NCI-H774 (cell line): Measurements from ENCODE around the gene LPAR5.

Source experiments
- DNase-seq: peaks from one replicate; lab custom pipeline; 2025; lab: John Stamatoyannopoulos, UW

Gene LPAR5

DNA sequence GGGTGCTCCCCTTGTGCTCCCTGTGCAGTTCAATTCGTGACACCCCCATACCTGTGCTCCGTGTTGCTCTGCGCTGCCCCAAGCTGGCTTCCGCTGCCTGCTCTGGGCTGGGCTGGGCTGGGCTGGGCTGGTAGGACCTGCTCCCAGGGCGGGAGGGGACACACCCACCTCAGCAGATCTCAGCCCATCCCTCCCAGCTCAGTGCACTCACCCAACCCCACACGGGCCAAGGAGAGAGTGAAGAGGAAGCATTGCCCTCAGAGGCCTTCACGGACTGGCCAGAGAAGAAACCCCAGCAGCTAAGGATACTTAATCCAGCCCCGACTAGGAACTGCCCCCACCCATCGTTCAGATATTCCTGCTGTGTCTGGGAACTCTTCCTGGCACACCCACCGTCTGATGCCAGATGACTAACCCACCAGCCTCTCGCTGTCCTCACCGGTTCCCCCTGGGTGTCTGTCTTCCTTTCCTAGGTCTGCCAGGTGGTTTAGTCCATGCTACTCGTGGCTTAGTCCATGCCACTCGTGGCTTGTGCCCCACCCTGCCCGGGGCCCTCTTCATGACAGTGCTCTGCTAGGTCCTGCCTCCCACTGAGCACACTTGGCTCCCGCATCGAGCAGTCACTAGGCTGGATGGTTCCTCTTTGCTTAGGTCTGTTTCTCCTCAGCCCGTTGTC, at the start of gene LPAR5:
Gene LPAR5 (minus strand): TSS at position 104 of the 676 bp plus-strand sequence. CDS start 14,711 bp downstream, outside the sequence.
- no peak for DNase-seq

DNA sequence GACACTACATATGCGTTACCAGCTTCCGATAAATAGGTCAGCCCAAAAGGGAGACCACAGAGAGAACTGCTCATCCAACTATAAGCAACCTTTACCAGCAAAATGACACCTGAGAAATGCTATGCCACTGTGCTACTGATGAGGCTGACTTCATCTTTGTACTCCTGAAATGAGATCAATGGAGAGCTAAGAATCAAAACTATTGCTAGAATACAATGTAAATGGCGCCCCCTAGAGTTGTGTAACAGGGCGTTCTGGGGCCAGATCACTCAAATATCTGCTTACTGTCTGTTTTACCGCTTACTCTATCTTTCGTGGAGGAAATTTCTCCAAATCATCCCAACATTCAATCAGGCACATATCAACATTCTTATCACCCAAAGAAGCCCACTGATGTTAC, 48.9 kb upstream of the LPAR5 start:
- peak; percentile 33 for DNase-seq

DNA sequence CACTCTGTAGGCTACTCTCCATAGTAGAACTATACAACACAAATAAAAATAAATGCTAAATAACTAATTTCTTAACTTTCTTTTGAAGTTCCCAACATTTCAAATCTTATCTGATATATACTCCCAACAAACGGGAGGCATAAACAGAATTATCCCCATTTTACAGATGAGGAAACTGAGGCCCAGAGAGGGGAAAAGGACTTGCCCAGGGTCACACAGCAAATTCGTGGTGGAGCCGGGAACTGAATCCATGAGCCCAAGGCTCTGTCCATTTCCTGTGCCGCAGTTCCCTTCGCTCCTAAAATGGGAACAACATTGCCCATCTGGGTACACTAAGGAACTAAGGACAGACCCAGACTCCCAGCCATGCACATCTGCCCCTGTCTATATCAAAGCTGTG, 41.2 kb upstream of the LPAR5 start:
- DNase-seq = no peak

DNA sequence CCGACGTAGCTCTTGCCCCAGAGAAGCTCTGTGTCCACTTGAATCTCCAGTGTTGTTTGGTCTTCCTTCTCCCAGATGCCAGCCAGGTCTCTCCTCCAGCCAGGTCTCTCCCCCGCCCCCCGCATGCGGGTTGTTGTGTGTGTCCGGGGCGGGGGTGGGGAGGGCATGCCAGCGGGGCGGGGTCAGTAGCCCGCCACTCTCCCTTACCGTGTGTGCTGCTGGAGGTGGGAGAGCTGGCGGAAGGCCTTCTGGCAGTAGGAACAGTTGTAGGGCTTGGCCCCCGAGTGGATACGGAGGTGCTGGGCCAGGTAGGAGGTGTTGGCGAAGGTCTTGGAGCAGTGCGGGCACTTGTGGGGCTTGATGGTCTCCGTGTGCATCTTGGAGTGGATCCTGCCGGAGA, 36.4 kb upstream of the LPAR5 start:
- DNase-seq = no peak

DNA sequence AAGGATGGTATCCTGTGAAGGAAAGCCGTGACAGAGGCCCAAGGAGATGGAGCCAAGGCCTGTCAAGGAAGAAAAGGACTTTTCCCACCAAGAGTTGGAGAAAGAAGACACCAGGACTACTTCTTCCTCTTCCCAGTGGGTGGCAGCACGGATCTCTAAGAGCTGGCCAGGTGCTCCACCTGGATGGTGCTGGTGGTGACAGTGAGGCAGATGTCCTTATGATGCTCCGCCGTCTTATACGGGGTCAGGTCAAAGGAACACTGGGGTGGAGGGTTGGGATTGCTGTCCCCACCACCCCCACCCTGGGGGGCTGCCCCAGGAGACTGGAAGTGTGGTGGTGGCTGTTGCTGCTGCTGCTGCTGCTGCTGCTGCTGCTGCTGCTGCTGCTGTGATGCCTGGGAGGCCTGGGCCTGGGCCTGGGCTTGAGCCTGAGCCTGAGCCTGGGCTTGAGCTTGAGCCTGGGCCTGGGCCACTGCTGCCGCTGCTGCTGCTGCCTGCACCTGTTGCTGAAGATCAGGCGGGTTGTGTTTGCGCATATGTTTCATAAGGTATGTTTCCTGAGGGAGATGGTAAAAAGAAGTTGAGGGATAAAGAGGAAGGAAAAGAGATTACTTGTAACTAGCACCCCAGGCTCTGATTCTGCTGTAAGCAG, 31.9 kb upstream of the LPAR5 start:
- no peak for DNase-seq

DNA sequence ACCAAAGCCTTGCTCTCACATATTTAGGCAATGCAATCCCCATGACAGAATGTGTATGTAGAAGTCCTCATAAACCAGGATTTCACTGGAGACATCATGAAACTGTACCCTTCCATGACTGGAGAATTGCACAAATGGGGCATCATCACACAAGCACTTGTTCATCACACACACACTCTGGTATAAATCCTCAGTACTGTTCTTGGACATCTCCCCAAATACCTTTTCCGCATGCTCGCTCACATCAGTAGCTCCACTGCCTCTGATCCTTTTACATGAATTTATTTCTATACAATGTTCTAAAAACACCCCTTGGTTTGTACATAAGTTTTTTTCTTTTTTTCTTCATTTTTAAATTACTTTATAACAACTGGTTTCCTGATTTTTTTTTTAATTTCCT, 30.5 kb upstream of the LPAR5 start:
- no peak for DNase-seq

DNA sequence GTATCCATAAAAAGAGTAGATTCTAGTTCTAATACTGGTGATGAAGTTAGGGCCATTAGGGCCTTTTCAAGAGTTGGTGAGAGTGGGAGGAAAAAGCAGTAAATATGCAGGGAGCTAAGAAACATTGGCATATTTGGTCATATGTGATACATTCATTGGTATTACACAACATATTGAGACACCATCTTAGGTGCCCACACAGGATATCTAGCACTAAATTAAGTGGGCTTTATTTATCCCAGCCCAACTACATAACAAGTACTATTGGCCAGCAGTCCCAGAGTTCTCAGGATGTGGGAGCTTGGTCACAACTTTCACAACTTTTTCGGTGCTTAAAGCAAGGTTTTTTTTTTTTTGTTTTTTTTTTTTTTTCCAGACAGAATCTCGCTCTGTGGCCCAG, 29.1 kb upstream of the LPAR5 start:
- DNase-seq = no peak

DNA sequence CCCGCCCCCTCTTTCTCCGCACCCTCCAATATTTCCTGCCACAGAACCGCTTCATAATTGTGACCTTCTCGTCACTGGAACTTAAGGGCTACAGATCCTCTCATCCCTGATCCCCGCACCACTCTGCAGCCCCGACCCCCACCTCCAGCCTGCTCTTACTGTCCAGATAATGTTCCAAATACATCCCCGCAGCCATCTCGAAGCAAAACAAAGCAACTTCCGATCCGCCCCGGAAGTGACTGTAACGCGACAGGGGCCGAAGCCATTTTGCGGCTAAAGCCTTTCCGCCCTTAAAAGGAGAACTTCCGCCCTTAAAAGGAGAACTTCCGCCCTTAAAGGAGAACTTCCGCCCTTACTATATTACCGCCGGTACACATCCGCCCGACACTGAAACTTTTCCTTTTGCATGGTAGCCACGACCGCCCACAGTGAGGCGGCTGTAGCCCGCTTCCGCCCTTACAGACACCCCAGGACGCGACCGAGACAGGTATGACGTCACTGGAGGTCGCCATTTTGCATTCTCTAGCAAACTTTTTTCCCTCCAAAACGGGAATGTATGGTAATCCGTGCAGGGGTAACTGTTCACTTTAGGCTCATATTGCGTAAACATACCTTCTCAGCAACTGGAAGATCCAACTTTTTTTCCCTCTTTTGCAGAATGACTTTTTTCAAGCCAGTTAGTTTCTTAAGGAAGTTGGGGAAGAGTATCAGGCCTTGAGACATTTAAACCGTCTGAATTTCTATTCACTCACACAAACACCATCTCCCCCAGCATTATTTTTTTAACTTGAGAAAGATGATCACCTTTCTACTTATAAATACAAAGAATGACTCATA, 27.4 kb upstream of the LPAR5 start, which contains the start of gene ING4:
Gene ING4 (minus strand): TSS at position 214 of the 837 bp plus-strand sequence. CDS start 18 bp downstream, at position 196.
- DNase-seq = peak; percentile 100

DNA sequence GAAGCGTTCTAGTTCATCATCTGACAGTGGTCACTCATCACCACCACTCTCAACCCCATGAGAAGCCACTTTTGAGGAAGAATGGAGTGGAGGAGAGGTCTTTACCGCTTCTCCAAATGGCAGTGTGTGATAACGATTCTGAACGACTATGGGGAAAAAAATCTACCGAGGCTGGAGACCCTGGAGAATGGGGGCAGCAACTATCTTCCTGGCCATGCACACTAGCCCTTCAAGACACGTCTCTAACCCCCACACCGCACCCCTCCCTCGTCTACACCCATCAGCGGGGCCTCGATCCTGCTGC, 26.8 kb upstream of the LPAR5 start:
- DNase-seq = no peak

DNA sequence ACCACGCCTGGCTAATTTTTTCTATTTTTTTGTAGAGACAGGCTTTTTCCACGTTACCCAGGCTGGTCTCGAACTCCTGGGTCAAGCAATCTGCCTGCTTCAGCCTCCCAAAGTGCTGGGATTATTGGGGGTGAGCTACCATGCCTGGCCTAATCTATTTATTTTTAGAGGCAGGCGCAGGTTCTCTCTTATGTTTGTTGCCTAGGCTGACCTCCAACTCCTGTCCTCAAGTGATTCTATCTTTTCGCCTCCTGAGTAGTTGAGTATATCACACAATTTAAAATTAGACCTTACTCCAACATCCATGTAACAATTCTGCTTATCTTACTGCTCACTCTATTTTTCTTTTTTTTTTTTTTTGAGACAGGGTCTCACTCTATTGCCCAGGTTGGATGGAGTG, 18.2 kb upstream of the LPAR5 start:
- no peak for DNase-seq

DNA sequence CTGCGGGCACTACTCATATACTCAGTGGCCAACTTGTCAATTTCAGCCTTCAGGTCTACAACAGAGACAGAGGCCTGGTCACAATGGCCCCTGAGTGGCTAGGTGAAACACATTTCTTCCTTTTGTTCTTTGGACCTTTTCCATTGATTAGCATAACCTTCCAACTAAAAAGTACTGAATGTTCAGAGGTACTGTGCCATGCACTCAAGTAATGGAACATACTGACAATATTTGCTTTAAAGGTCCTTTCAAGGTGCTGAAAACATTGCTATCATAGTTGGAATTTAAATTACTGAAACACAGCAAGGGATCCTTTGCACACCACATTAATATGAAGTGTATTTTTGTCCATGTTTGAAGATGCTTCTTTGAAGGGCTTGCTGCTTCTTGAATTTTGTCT, 17.6 kb upstream of the LPAR5 start:
- DNase-seq = no peak

DNA sequence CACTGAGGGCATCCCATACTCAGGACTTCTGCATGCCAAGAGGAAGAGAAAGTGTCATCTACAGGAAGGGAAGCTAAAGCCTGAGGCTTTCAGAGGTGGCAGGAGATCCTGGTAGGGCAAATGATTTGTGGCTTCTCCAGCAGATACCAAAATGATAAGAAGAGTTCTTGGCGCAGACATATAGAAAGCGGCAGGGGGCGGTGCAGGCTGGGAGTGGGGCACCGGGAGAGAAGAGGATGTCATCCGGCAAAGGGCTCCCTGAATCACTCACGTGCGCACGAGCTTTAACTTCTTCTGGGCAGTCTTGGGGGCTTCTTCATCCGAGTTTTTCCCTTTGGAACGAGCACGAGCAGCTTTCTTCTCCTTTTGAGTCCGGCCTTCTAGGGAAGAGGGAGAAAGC, 16.6 kb upstream of the LPAR5 start:
- no peak for DNase-seq

DNA sequence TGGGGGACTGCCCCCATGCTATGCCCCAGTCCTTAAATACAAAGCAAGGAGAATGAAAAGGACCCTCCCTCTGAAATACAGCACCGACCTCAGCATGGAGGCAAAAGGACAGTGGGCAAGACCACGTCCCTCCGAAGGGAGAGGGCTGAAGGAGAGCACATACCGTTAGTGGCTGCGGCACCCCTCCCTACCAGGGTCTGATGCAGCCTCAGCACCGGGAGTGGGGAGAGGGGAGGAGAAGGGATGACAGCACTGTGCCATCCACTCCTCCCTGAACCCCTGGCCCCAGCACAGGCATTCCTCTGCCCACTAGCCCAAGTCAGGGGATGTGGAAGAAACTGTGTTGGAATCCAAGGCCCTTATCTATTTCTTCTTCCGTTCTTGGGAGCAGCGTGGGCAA, 15.1 kb upstream of the LPAR5 start:
- no peak for DNase-seq

DNA sequence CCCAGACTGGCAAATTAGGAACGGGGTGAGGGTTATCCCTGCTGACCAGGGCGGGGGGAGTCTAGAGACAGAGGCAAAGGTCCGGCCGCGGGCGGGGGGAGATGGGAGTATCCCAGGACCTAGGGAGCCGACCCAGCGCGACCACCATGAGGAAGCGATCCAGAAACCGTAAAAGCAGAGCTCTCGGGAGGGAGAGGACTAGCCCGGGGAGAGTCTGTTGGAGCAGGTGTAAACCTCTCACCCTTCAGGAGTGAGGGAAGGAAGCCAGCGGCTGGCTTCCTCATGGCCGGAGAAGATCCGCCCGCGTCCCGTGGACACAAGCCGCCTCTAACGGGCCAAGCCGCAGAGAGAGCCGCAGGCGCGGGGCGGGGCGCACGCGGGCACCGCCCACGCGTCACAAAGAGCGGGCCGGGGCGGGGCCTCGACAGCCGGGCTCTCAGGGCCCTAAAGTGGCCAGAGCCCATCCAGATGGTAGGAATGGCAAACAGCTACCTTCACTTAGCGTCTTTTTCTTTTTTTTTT, 11.4 kb upstream of the LPAR5 start, which contains the start of gene ACRBP:
Gene ACRBP (minus strand): TSS at position 350 of the 522 bp plus-strand sequence. CDS start 66 bp downstream, at position 284.
- DNase-seq = peak; percentile 40

DNA sequence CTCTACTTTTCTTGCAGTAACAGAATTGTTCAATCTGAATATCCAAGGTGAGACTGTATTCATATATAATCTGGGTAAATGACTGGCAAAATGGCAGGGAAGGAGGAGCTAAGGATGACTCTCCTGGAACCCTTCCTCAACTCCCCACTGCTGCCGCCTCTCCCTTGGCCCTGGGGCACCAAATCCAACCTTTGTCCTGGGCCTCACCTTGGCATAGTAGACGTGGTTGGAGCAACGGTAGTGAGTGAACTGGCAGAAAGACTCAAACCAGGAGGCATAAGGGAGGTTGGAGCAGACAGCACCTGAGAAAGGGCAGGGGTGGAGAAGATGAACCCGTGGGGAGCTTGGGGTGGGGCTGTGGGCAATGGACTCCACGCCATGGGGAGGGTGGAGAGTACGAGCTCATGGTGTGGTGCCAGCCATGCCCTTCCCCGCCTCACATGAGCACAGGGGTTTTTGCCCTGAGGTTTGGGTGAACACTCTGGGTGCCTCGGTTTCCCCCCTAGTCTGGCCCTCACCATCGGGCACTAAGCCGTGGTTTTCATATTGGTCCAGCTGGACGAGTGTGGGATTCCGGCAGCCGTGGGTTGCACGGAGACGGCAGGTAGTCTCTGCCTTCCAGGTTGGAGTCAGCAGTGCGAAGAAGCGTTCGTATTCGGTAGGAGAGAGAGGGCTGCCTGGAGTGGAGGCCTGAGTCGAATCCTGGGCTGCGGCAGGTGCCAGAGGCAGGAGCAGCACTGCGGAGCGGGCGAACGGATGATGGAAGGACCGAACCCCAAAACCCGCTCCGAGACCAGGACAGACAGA, 10.7 kb upstream of the LPAR5 start:
- no peak for DNase-seq

DNA sequence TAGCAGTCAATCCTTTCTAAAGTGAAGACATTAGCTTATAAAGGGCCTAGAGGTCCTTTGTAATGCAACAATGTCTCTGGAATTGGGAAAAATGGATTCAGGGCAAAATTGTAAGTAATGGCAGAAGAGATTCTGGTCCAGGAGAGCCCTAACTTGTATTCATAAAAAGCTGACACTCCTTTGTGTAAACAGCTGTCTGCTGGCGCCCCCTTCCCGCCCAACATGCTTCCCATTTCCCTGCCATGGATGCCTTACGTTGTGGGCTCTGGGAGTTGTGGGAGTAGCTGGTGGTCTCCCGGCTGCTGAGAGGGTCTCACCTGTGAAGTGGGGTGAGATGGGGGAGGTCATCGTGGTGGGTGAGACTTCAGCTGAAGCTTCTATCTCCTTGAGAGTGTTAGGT, 9.1 kb upstream of the LPAR5 start:
- DNase-seq = no peak

DNA sequence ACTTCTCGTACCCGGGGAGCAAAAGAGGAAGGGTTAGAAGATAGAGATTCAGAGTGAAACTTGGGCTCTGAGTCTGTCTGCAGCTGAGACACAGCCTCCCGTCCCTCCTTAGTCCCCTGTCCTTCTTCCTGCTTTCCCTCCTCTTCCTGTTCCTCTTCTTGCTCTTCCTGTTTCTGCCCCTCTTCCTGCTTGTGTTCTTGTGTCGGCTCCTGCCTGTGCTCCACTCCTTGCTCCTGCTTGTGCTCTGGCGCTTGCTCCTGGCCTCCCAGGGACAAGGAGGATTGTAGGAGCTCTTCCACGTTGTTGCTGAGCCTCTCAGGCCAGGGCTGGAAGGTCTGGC, 8.5 kb upstream of the LPAR5 start:
- no peak for DNase-seq

DNA sequence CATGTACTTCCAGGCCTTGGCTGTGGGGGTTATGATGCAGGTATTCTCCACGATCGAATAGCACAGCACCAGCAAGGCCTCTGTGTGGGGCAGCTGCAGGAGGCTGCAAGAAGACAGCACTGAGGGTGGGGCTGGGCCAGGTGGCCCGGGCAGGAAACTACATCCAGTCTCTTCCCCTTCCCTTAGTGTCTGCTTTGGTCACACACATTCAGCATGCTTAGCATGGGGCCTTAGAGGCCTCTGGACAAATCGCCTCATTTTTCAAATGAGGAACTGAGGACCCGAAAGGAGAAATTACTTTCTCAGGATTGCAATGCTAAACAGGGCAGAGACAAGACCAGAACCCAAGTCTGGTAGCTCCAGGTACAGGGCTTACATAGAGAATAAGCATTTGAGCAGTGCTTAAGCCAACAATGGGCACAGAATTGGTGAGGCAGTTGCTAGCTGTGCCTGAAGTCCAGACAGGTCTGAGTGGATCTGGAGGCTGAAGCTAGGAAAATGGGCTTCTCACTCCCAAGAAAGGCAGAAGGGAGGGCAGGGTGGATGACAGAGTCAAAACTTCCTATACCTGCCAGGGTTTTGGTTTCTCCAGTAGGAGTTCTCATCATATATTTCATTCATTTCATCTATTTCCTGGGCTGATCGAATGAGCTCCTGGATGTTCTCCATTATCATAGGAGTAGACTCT, 8.0 kb upstream of the LPAR5 start:
- DNase-seq = no peak

DNA sequence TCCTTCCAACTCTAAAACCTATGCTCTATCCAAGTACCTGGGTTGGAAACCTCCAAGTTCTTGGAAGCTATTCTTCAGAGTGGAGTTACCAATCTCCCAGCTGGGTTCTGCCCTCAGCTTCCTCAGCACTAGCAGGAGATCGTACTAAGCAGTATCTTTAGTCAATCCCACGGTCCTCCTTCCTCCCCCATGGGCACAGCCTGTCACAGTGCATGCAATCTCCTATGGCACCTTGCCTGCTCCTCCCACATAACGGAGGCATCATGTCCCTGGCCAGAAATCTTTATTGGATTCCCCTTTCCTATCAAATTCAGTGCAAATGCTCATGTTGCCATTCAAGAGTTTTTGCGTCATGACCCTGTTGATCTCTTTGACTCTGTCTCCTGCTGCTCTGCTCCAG, 5.4 kb upstream of the LPAR5 start:
- DNase-seq = no peak

DNA sequence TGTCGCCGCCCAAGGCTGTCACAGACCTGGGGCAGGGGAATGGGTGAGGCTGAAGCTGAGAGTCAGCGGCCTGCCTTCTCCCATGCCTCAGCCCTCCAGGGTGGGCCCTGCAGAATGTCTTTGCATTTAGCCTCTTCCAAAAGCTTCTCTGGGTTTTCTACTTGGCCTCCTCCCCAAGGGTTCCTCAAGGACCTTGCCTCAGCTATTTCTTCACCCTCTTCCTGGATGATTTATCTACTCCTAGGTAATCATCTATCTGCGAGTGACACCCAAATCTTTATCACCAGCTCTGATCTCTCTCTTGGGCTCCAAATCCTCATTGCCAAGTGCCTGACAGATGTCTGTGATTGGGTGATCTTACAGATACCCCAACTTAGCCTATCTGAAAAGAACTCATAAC, 4.7 kb upstream of the LPAR5 start:
- no peak for DNase-seq

DNA sequence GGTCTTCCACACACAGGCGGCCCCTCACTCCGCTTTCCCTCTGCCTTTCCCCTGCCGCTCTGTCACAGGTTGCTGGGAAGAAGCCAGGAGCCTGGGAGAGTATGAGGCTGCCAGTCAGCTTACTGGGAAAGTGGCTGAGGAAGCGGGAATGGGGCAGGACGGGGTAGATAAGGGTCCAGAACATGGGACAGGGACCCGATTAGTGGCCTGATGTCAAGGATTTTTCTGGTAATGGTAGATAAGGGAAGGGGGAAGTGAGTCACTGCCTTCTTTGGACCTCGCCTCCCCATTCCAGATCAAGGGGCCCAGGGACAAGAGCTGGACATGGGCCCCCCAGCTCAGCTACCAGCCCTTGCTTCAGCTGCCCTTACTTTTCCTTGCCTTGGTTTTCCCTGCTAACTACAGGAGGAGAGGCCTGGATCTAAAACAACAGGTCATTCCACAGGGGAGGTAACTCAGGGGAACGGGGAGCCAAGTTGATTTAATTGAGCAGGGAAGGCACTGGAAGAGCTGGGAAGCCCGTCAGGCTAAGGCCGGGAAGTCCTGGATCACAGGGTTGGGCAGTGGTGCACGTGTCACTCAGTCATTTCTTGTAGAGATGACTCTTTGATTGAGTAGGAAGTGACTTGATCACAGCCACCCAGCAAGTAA, 3.5 kb upstream of the LPAR5 start:
- DNase-seq = no peak
